ENCODE results near the gene FGFBP1.

Gene FGFBP1

GRCh38 chr4:15910155-15910940 lies 28.2 kb downstream of the FGFBP1 start:
- no peak for DNase-seq

- no peak for DNase-seq
These were observed 31.1 kb downstream of the FGFBP1 start for GRCh38 chr4:15907430-15907829.

- peak; percentile 10 for DNase-seq
These were observed 32.5 kb downstream of the FGFBP1 start for GRCh38 chr4:15906020-15906443.

- no peak for DNase-seq
These were observed 35.8 kb downstream of the FGFBP1 start for GRCh38 chr4:15902746-15903145.

- no peak for DNase-seq
These were observed 36.5 kb downstream of the FGFBP1 start for GRCh38 chr4:15901998-15902397.

GRCh38 chr4:15901007-15901406 lies 37.5 kb downstream of the FGFBP1 start:
- DNase-seq, result no peak

- no peak for DNase-seq
These were observed 39.0 kb downstream of the FGFBP1 start for GRCh38 chr4:15899511-15899910.

GRCh38 chr4:15898902-15899301 lies 39.6 kb downstream of the FGFBP1 start:
- no peak for DNase-seq

- DNase-seq, result no peak
These were observed 41.0 kb downstream of the FGFBP1 start for GRCh38 chr4:15897577-15897976.

- no peak for DNase-seq
These were observed 43.3 kb downstream of the FGFBP1 start for GRCh38 chr4:15894921-15895916.

- DNase-seq, result no peak
These were observed 44.1 kb downstream of the FGFBP1 start for GRCh38 chr4:15894393-15894792.

GRCh38 chr4:15893962-15894361 lies 44.6 kb downstream of the FGFBP1 start:
- no peak for DNase-seq

- no peak for DNase-seq
These were observed 47.2 kb downstream of the FGFBP1 start for GRCh38 chr4:15891312-15891711.

- no peak for DNase-seq
These were observed 48.2 kb downstream of the FGFBP1 start for GRCh38 chr4:15890246-15890829.

GRCh38 chr4:15888515-15888914 lies 50.0 kb downstream of the FGFBP1 start:
- no peak for DNase-seq
